ENCODE data around the gene LRCH3.
A peak's percentile ranks its signal among the peaks of the same experiment; 100 is the strongest.

Gene LRCH3

GRCh38 chr3:197795200-197795599, 4.1 kb downstream of the LRCH3 start:
- TF ChIP-seq CTCF (IDR thresholded peaks at IDR 0.05; ENCODE audit: poor library complexity, severe bottlenecking), result no peak
- DNase-seq (ENCODE audit: low spot score) (peak; percentile 58), ATAC-seq (ENCODE audit: low read depth) (peak; percentile 74)
- Histone ChIP-seq H3K27me3 (ENCODE audit: insufficient read depth, poor library complexity, severe bottlenecking) (no peaks in the 10 kb centered on the region), H3K9me3 (ENCODE audit: severe bottlenecking) (no peaks in the 10 kb centered on the region), H3K27ac (ENCODE audit: poor library complexity, severe bottlenecking) (peak overlapping the region; percentile 50), H3K4me3 (ENCODE audit: severe bottlenecking) (no peak overlapping the region), H3K4me1 (ENCODE audit: insufficient read depth, poor library complexity, severe bottlenecking) (peaks cover 29% of the 10 kb centered on the region), H3K36me3 (ENCODE audit: low read depth) (no peaks in the 10 kb centered on the region)

- H3K9me3 ChIP-seq (ENCODE audit: severe bottlenecking), result no peaks in the 10 kb centered on the region
- peak overlapping the region; percentile 50 for H3K27ac ChIP-seq (ENCODE audit: poor library complexity, severe bottlenecking)
- no peaks in the 10 kb centered on the region for H3K36me3 ChIP-seq (ENCODE audit: low read depth)
- no peaks in the 10 kb centered on the region for H3K27me3 ChIP-seq (ENCODE audit: insufficient read depth, poor library complexity, severe bottlenecking)
- DNase-seq (ENCODE audit: low spot score), result no peak
- TF ChIP-seq CTCF (IDR thresholded peaks at IDR 0.05; ENCODE audit: poor library complexity, severe bottlenecking), result no peak
- no peak for ATAC-seq (ENCODE audit: low read depth)
- H3K4me1 ChIP-seq (ENCODE audit: insufficient read depth, poor library complexity, severe bottlenecking), result peaks cover 29% of the 10 kb centered on the region
- no peak overlapping the region for H3K4me3 ChIP-seq (ENCODE audit: severe bottlenecking)
These were observed 5.0 kb downstream of the LRCH3 start for GRCh38 chr3:197796087-197796486.

GRCh38 chr3:197798863-197799262, 7.8 kb downstream of the LRCH3 start:
- no peak for TF ChIP-seq CTCF (IDR thresholded peaks at IDR 0.05; ENCODE audit: poor library complexity, severe bottlenecking)
- H3K4me1 ChIP-seq (ENCODE audit: insufficient read depth, poor library complexity, severe bottlenecking), result peaks cover 18% of the 10 kb centered on the region
- no peaks in the 10 kb centered on the region for H3K27me3 ChIP-seq (ENCODE audit: insufficient read depth, poor library complexity, severe bottlenecking)
- no peaks in the 10 kb centered on the region for H3K36me3 ChIP-seq (ENCODE audit: low read depth)
- H3K9me3 ChIP-seq (ENCODE audit: severe bottlenecking), result peaks cover 3% of the 10 kb centered on the region
- DNase-seq (ENCODE audit: low spot score) (no peak), ATAC-seq (ENCODE audit: low read depth) (no peak)
- no peak overlapping the region for H3K27ac ChIP-seq (ENCODE audit: poor library complexity, severe bottlenecking)
- H3K4me3 ChIP-seq (ENCODE audit: severe bottlenecking), result no peak overlapping the region

- no peak for ATAC-seq (ENCODE audit: low read depth)
- TF ChIP-seq CTCF (IDR thresholded peaks at IDR 0.05; ENCODE audit: poor library complexity, severe bottlenecking), result no peak
- no peak for DNase-seq (ENCODE audit: low spot score)
- no peaks in the 10 kb centered on the region for H3K36me3 ChIP-seq (ENCODE audit: low read depth)
- H3K27ac ChIP-seq (ENCODE audit: poor library complexity, severe bottlenecking), result no peak overlapping the region
- H3K9me3 ChIP-seq (ENCODE audit: severe bottlenecking), result peaks cover 3% of the 10 kb centered on the region
- H3K4me3 ChIP-seq (ENCODE audit: severe bottlenecking), result no peak overlapping the region
- peaks cover 5% of the 10 kb centered on the region for H3K4me1 ChIP-seq (ENCODE audit: insufficient read depth, poor library complexity, severe bottlenecking)
- no peaks in the 10 kb centered on the region for H3K27me3 ChIP-seq (ENCODE audit: insufficient read depth, poor library complexity, severe bottlenecking)
These were observed 9.3 kb downstream of the LRCH3 start for GRCh38 chr3:197800379-197800778.

- Histone ChIP-seq H3K4me3 (ENCODE audit: severe bottlenecking) (no peak overlapping the region), H3K27ac (ENCODE audit: poor library complexity, severe bottlenecking) (no peak overlapping the region), H3K4me1 (ENCODE audit: insufficient read depth, poor library complexity, severe bottlenecking) (no peaks in the 10 kb centered on the region), H3K9me3 (ENCODE audit: severe bottlenecking) (peaks cover 3% of the 10 kb centered on the region), H3K36me3 (ENCODE audit: low read depth) (no peaks in the 10 kb centered on the region), H3K27me3 (ENCODE audit: insufficient read depth, poor library complexity, severe bottlenecking) (no peaks in the 10 kb centered on the region)
- peak; percentile 78 for TF ChIP-seq CTCF (IDR thresholded peaks at IDR 0.05; ENCODE audit: poor library complexity, severe bottlenecking)
- DNase-seq (ENCODE audit: low spot score) (no peak), ATAC-seq (ENCODE audit: low read depth) (0 out of 3 replicates have a peak, but pooled peaks have one; percentile 44)
These were observed 11.1 kb downstream of the LRCH3 start for GRCh38 chr3:197801891-197802778.
